Vagina (tissue), 2 donors: Measurements from ENCODE around the gene CAV2. TPM values are rescaled to one million over a fixed set of nuclear protein-coding genes. Genes with fewer than 3 reads are reported as not detected.
"Not testable (repeated sequence)": the region's sequence is repeated elsewhere in the genome, so short reads cannot be mapped to it uniquely, and the experiment has no call there.

Experiments used
- DNase-seq, 2 donors: peaks; one replicate each; pipeline ENCODE4 v3.0.0-alpha.2; 2017; ENCODE audit errors: extremely low spot score in 2 of 2
- H3K27ac ChIP-seq: fragments of 200-600 bp; sonication (generic); one replicate; pipeline ENCODE4 v1.5.1; 2019
- H3K27me3 ChIP-seq: fragments of 200-600 bp; sonication (generic); one replicate; pipeline ENCODE4 v1.5.1; 2019
- H3K36me3 ChIP-seq, 2 donors: fragments of 200-600 bp; sonication (generic); one replicate each; pipeline ENCODE4 v1.5.1; 2017 to 2019
- H3K4me1 ChIP-seq: fragments of 200-600 bp; sonication (generic); one replicate; pipeline ENCODE4 v1.5.1; 2019
- H3K4me3 ChIP-seq, 2 donors: fragments of 200-600 bp; sonication (generic); 1 replicate in 1 of 2; 2 replicates in 1 of 2; pipeline ENCODE4 v1.5.1; 2016 to 2019
- H3K9me3 ChIP-seq: fragments of 200-600 bp; sonication (generic); one replicate; pipeline ENCODE4 v1.5.1; 2019
- POLR2A ChIP-seq, 2 donors: fragments of 450-650 bp; IDR thresholded peaks; one replicate each; pipeline ENCODE4 v1.6.1; 2017; ENCODE audit warnings: antibody characterized with exemption in 2 of 2, mild to moderate bottlenecking in 2 of 2, moderate library complexity in 2 of 2
- POLR2AphosphoS5 ChIP-seq, 2 donors: sonication (generic); formaldehyde crosslinking; IDR thresholded peaks; one replicate each; pipeline ENCODE4 v1.9.0; 2017; ENCODE audit warnings: antibody characterized with exemption in 2 of 2, mild to moderate bottlenecking in 2 of 2, low read depth in 1 of 2; ENCODE audit not compliant: insufficient read depth in 1 of 2
- intact Hi-C: fragments of 100-400 bp; cut with DNase I; formaldehyde crosslinking; loops from one replicate; pipeline ENCODE4 v1.15.1; 2023
- total RNA-seq: library from RNA; depleted of rRNA; stranded (reverse); fragments of >200 nt; gene quantifications from one replicate; pipeline ENCODE4 v1.2.3, GENCODE V29; 2016
- TF ChIP-seq, protein P1 (sequence below), 3 experiments: fragments of 450-650 bp in 2 of 3; fragments of 200-600 bp in 1 of 3; sonication (generic) in 1 of 3; IDR thresholded peaks; one replicate each; pipeline ENCODE4 v1.5.1; 2017 to 2019; ENCODE audit warnings: antibody characterized with exemption in 3 of 3, mild to moderate bottlenecking in 2 of 3, moderate library complexity in 2 of 3

CAV2 gene
- total RNA-seq, 1 donor from 2014 or later = 42.5 TPM

DNA sequence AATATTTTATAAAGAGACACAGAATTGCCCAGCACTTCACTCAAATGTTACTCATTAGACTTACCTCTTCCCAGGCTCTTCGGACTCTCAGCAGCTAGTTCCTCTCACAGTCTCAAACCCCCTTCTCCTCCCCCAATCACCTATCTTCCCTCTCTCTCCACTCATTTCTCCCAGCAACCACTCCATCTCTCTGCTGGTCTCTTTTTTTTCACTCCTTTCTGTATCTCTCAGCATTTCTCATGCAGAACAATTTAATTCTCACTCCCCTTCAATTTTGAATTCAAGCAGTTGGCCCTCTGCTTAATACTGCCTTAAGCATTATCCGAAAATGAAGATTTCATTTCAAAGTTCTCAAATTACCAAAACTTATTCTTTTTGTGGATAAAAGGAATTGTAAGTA, 34.4 kb upstream of the CAV2 start:
- H3K9me3 ChIP-seq = no peaks in the 10 kb centered on the region
- peaks cover 4% of the 10 kb centered on the region for H3K4me1 ChIP-seq
- no peak overlapping the region for H3K27ac ChIP-seq
- H3K4me3 ChIP-seq = no peak overlapping the region
- no peaks in the 10 kb centered on the region for H3K36me3 ChIP-seq
- no peaks in the 10 kb centered on the region for H3K27me3 ChIP-seq
- TF ChIP-seq POLR2A (IDR thresholded peaks at IDR 0.05) = no peak
- TF ChIP-seq, protein P1, sequence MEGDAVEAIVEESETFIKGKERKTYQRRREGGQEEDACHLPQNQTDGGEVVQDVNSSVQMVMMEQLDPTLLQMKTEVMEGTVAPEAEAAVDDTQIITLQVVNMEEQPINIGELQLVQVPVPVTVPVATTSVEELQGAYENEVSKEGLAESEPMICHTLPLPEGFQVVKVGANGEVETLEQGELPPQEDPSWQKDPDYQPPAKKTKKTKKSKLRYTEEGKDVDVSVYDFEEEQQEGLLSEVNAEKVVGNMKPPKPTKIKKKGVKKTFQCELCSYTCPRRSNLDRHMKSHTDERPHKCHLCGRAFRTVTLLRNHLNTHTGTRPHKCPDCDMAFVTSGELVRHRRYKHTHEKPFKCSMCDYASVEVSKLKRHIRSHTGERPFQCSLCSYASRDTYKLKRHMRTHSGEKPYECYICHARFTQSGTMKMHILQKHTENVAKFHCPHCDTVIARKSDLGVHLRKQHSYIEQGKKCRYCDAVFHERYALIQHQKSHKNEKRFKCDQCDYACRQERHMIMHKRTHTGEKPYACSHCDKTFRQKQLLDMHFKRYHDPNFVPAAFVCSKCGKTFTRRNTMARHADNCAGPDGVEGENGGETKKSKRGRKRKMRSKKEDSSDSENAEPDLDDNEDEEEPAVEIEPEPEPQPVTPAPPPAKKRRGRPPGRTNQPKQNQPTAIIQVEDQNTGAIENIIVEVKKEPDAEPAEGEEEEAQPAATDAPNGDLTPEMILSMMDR (IDR thresholded peaks at IDR 0.05) = no peak
- no peak for TF ChIP-seq POLR2AphosphoS5 (IDR thresholded peaks at IDR 0.05; ENCODE audit: insufficient read depth in 1 of 2, low read depth in 1 of 2)
- intact Hi-C loops = no loop called here
- DNase-seq = no peak

- no peaks in the 10 kb centered on the region for H3K27me3 ChIP-seq
- H3K4me1 ChIP-seq = no peaks in the 10 kb centered on the region
- no peaks in the 10 kb centered on the region for H3K36me3 ChIP-seq
- no peak overlapping the region for H3K4me3 ChIP-seq
- H3K27ac ChIP-seq = no peak overlapping the region
- H3K9me3 ChIP-seq = no peaks in the 10 kb centered on the region
- no peak for DNase-seq
- intact Hi-C loops = no loop called here
- TF ChIP-seq POLR2A (IDR thresholded peaks at IDR 0.05) (no peak), POLR2AphosphoS5 (IDR thresholded peaks at IDR 0.05; ENCODE audit: insufficient read depth in 1 of 2, low read depth in 1 of 2) (no peak)
- TF ChIP-seq, protein P1 (IDR thresholded peaks at IDR 0.05) = no peak
Observed at GRCh38 chr7:116468534-116468933, 31.0 kb upstream of the CAV2 start.

DNA sequence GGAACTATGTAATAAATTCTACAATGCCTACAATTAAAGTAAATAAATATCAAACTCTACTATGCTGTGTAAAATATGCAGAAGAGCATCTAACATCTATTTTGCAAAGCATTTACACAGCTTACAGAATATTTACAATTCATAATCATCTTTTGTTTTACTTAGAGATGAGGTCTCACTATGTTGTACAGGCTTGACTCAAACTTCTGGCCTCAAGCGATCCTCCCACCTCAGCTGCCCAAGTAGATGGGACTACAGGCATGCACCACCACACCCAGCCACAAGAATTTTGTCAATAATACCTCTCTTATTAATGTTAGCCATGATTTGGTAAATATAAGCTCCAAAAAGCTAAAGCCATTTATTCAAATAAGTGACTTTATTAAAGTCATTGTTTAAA, 21.9 kb upstream of the CAV2 start:
- TF ChIP-seq POLR2A (IDR thresholded peaks at IDR 0.05) (no peak), POLR2AphosphoS5 (IDR thresholded peaks at IDR 0.05; ENCODE audit: insufficient read depth in 1 of 2, low read depth in 1 of 2) (no peak)
- TF ChIP-seq, protein P1 (IDR thresholded peaks at IDR 0.05) = no peak
- no peaks in the 10 kb centered on the region for H3K27me3 ChIP-seq
- no peak overlapping the region for H3K27ac ChIP-seq
- H3K36me3 ChIP-seq = no peaks in the 10 kb centered on the region
- H3K9me3 ChIP-seq = no peaks in the 10 kb centered on the region
- no peak overlapping the region for H3K4me3 ChIP-seq
- H3K4me1 ChIP-seq = peaks cover 7% of the 10 kb centered on the region
- intact Hi-C loops = no loop called here
- DNase-seq = no peak

GRCh38 chr7:116478834-116479233, 20.7 kb upstream of the CAV2 start:
- no peak for DNase-seq
- H3K36me3 ChIP-seq = no peaks in the 10 kb centered on the region
- intact Hi-C loops = no loop called here
- no peaks in the 10 kb centered on the region for H3K9me3 ChIP-seq
- H3K27ac ChIP-seq = no peak overlapping the region
- H3K4me1 ChIP-seq = peaks cover 7% of the 10 kb centered on the region
- no peak for TF ChIP-seq POLR2AphosphoS5 (IDR thresholded peaks at IDR 0.05; ENCODE audit: insufficient read depth in 1 of 2, low read depth in 1 of 2)
- no peak for TF ChIP-seq POLR2A (IDR thresholded peaks at IDR 0.05)
- TF ChIP-seq, protein P1 (IDR thresholded peaks at IDR 0.05) = no peak
- no peaks in the 10 kb centered on the region for H3K27me3 ChIP-seq
- no peak overlapping the region for H3K4me3 ChIP-seq

- TF ChIP-seq POLR2A (IDR thresholded peaks at IDR 0.05) = no peak
- TF ChIP-seq, protein P1 (IDR thresholded peaks at IDR 0.05) = no peak
- no peak for TF ChIP-seq POLR2AphosphoS5 (IDR thresholded peaks at IDR 0.05; ENCODE audit: insufficient read depth in 1 of 2, low read depth in 1 of 2)
- intact Hi-C loops = no loop called here
- H3K36me3 ChIP-seq = no peaks in the 10 kb centered on the region
- peaks cover 2% of the 10 kb centered on the region for H3K4me1 ChIP-seq
- no peak for DNase-seq
- no peaks in the 10 kb centered on the region for H3K27me3 ChIP-seq
- no peak overlapping the region for H3K27ac ChIP-seq
- no peaks in the 10 kb centered on the region for H3K9me3 ChIP-seq
- no peak overlapping the region for H3K4me3 ChIP-seq
Observed at GRCh38 chr7:116483271-116483942, 16.1 kb upstream of the CAV2 start.

DNA sequence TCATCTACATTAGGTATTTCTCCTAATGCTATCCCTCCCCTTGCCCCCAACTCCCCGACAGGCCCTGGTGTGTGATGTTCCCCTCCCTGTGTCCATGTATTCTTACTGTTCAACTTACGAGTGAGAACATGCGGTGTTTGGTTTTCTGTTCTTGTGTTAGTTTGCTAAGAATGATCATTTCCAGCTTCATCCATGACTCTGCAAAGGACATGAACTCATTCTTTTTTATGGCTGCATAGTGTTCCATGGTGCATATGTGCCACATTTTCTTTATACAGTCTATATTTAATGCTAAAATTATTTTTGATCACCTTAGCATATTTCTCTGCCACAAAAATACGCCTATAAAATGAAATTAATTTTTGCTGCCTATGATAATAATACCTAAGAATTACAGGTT, 15.1 kb upstream of the CAV2 start:
- H3K36me3 ChIP-seq, intact Hi-C loops, H3K4me3 ChIP-seq, H3K9me3 ChIP-seq, DNase-seq, H3K27ac ChIP-seq, H3K4me1 ChIP-seq, H3K27me3 ChIP-seq: not testable (repeated sequence)
